Fibroblast of upper back skin (primary cell): ENCODE results near the gene CCN5.

Experiments
- DNase-seq: peaks from one replicate; pipeline ENCODE4 v3.0.0-alpha.2; 2013

CCN5 gene

GRCh38 chr20:44716309-44717106 lies 1.3 kb downstream of the CCN5 start:
- DNase-seq: no peak

GRCh38 chr20:44717986-44718385 lies 2.8 kb downstream of the CCN5 start:
- DNase-seq: no peak

GRCh38 chr20:44719841-44720240 lies 4.7 kb downstream of the CCN5 start:
- DNase-seq: no peak

- DNase-seq: peak; percentile 59
Measured at GRCh38 chr20:44720621-44720996, 5.4 kb downstream of the CCN5 start.

- peak; percentile 82 for DNase-seq
Measured at GRCh38 chr20:44720997-44721784, 6.0 kb downstream of the CCN5 start.

GRCh38 chr20:44721785-44722054 lies 6.6 kb downstream of the CCN5 start:
- DNase-seq: no peak

GRCh38 chr20:44722990-44723389 lies 7.8 kb downstream of the CCN5 start:
- no peak for DNase-seq

- DNase-seq: no peak
Measured at GRCh38 chr20:44723391-44723790, 8.2 kb downstream of the CCN5 start.

- no peak for DNase-seq
Measured at GRCh38 chr20:44723798-44724362, 8.7 kb downstream of the CCN5 start.

GRCh38 chr20:44724423-44725091 lies 9.4 kb downstream of the CCN5 start:
- DNase-seq: no peak

- DNase-seq: no peak
Measured at GRCh38 chr20:44725837-44726236, 10.7 kb downstream of the CCN5 start.

- DNase-seq: no peak
Measured at GRCh38 chr20:44727039-44727438, 11.9 kb downstream of the CCN5 start.

GRCh38 chr20:44727651-44728050 lies 12.5 kb downstream of the CCN5 start:
- DNase-seq: no peak

- DNase-seq: peak; percentile 80
Measured at GRCh38 chr20:44728801-44729443, 13.8 kb downstream of the CCN5 start.

- peak; percentile 95 for DNase-seq
Measured at GRCh38 chr20:44730441-44730840, 15.3 kb downstream of the CCN5 start.

- no peak for DNase-seq
Measured at GRCh38 chr20:44731657-44732056, 16.5 kb downstream of the CCN5 start.

- DNase-seq: no peak
Measured at GRCh38 chr20:44732327-44732726, 17.2 kb downstream of the CCN5 start.

GRCh38 chr20:44733341-44734069 lies 18.3 kb downstream of the CCN5 start:
- DNase-seq: peak; percentile 73

- peak; percentile 75 for DNase-seq
Measured at GRCh38 chr20:44734938-44735337, 19.8 kb downstream of the CCN5 start.

- DNase-seq: no peak
Measured at GRCh38 chr20:44735816-44736169, 20.6 kb downstream of the CCN5 start.

- DNase-seq: peak; percentile 94
Measured at GRCh38 chr20:44736170-44737021, 21.2 kb downstream of the CCN5 start.

GRCh38 chr20:44737116-44737515 lies 21.9 kb downstream of the CCN5 start:
- no peak for DNase-seq
